ENCODE data around the gene RIC8B.

RIC8B gene

GRCh38 chr12:106892075-106892474 lies 117.6 kb downstream of the RIC8B start:
- ChIA-PET POLR2A (no interaction called here), CTCF (no interaction called here)

GRCh38 chr12:106893451-106893850 lies 119.0 kb downstream of the RIC8B start:
- TF ChIP-seq L3MBTL2 (conservative IDR thresholded peaks at IDR 0.05) (no peak), SP1 (IDR thresholded peaks at IDR 0.05) (no peak), LEF1 (IDR thresholded peaks at IDR 0.05; ENCODE audit: borderline replicate concordance) (no peak), BHLHE40 (IDR thresholded peaks at IDR 0.05; ENCODE audit: borderline replicate concordance) (no peak)
- CTCF ChIA-PET = no interaction called here
- POLR2A ChIA-PET = no interaction called here
- DNase-seq (ENCODE audit: extremely low spot score) = no peak

More at GRCh38 chr12:106892075-106892474, 117.6 kb downstream of the RIC8B start:
- no peak for TF ChIP-seq FOXA1 (IDR thresholded peaks at IDR 0.05)
- TF ChIP-seq FOXM1 (IDR thresholded peaks at IDR 0.05; ENCODE audit: borderline replicate concordance) = no peak
- no peak for TF ChIP-seq CTBP1 (IDR thresholded peaks at IDR 0.05; ENCODE audit: borderline replicate concordance)
- TF ChIP-seq SUZ12 (IDR thresholded peaks at IDR 0.05) = no peak
- no peak for TF ChIP-seq LEF1 (IDR thresholded peaks at IDR 0.05; ENCODE audit: borderline replicate concordance)
- TF ChIP-seq HDGF (IDR thresholded peaks at IDR 0.05; ENCODE audit: borderline replicate concordance) = no peak
- no peak for TF ChIP-seq ZNF384 (IDR thresholded peaks at IDR 0.05)
- TF ChIP-seq PKNOX1 (IDR thresholded peaks at IDR 0.05) = no peak
- TF ChIP-seq ARNT (IDR thresholded peaks at IDR 0.05) = no peak
- TF ChIP-seq FOXK2 (IDR thresholded peaks at IDR 0.05) = no peak
- TF ChIP-seq SP1 (IDR thresholded peaks at IDR 0.05) = no peak
- no peak for TF ChIP-seq BHLHE40 (IDR thresholded peaks at IDR 0.05; ENCODE audit: borderline replicate concordance)
- DNase-seq (ENCODE audit: extremely low spot score) = no peak

- no peak for DNase-seq (ENCODE audit: extremely low spot score)
- POLR2A ChIA-PET = interaction anchor here (0.6 kb wide), 1 partner anchor 89 kb away, joined by 3 read pairs; no protein-coding TSS in a partner anchor
- TF ChIP-seq ARNT (IDR thresholded peaks at IDR 0.05) (no peak), BHLHE40 (IDR thresholded peaks at IDR 0.05; ENCODE audit: borderline replicate concordance) (no peak), HDGF (IDR thresholded peaks at IDR 0.05; ENCODE audit: borderline replicate concordance) (no peak), FOXM1 (IDR thresholded peaks at IDR 0.05; ENCODE audit: borderline replicate concordance) (no peak), NFRKB (IDR thresholded peaks at IDR 0.05) (no peak), FOXA1 (IDR thresholded peaks at IDR 0.05) (no peak), L3MBTL2 (conservative IDR thresholded peaks at IDR 0.05) (no peak), TARDBP (IDR thresholded peaks at IDR 0.05) (no peak), ZNF384 (IDR thresholded peaks at IDR 0.05) (no peak)
- CTCF ChIA-PET = no interaction called here
Measured at GRCh38 chr12:106894774-106895173, 120.3 kb downstream of the RIC8B start.

GRCh38 chr12:106896603-106897002 lies 122.1 kb downstream of the RIC8B start:
- DNase-seq (ENCODE audit: extremely low spot score) = no peak
- TF ChIP-seq NFRKB (IDR thresholded peaks at IDR 0.05) (no peak), LEF1 (IDR thresholded peaks at IDR 0.05; ENCODE audit: borderline replicate concordance) (no peak), SP1 (IDR thresholded peaks at IDR 0.05) (no peak), FOXA1 (IDR thresholded peaks at IDR 0.05) (no peak), CTBP1 (IDR thresholded peaks at IDR 0.05; ENCODE audit: borderline replicate concordance) (no peak), PKNOX1 (IDR thresholded peaks at IDR 0.05) (no peak), TARDBP (IDR thresholded peaks at IDR 0.05) (no peak), ZNF384 (IDR thresholded peaks at IDR 0.05) (no peak), ARNT (IDR thresholded peaks at IDR 0.05) (no peak)
- POLR2A ChIA-PET = no interaction called here
- CTCF ChIA-PET = interaction anchor here (0.6 to 0.7 kb wide), 2 partner anchors 470 to 670 kb away, joined by 3 read pairs; no protein-coding TSS in a partner anchor

- POLR2A ChIA-PET = no interaction called here
- CTCF ChIA-PET = interaction anchor here (0.6 to 0.7 kb wide), 2 partner anchors 470 to 671 kb away, joined by 3 read pairs; no protein-coding TSS in a partner anchor
- no peak for DNase-seq (ENCODE audit: extremely low spot score)
- TF ChIP-seq FOXM1 (IDR thresholded peaks at IDR 0.05; ENCODE audit: borderline replicate concordance) (no peak), HDGF (IDR thresholded peaks at IDR 0.05; ENCODE audit: borderline replicate concordance) (no peak), PKNOX1 (IDR thresholded peaks at IDR 0.05) (no peak), ARNT (IDR thresholded peaks at IDR 0.05) (no peak), FOXK2 (IDR thresholded peaks at IDR 0.05) (no peak)
Measured at GRCh38 chr12:106897082-106897481, 122.6 kb downstream of the RIC8B start.

GRCh38 chr12:106897981-106898901 lies 123.8 kb downstream of the RIC8B start:
- CTCF ChIA-PET = interaction anchor here (0.9 kb wide), 1 partner anchor 11 kb away, joined by 3 read pairs; no protein-coding TSS in a partner anchor

More at GRCh38 chr12:106897981-106898901, 123.8 kb downstream of the RIC8B start:
- POLR2A ChIA-PET = no interaction called here
- DNase-seq (ENCODE audit: extremely low spot score) = no peak
- no peak for TF ChIP-seq PKNOX1 (IDR thresholded peaks at IDR 0.05)
- TF ChIP-seq SUZ12 (IDR thresholded peaks at IDR 0.05) = no peak
- no peak for TF ChIP-seq HDGF (IDR thresholded peaks at IDR 0.05; ENCODE audit: borderline replicate concordance)
- no peak for TF ChIP-seq NFRKB (IDR thresholded peaks at IDR 0.05)
- no peak for TF ChIP-seq ELF4 (IDR thresholded peaks at IDR 0.05)
- no peak for TF ChIP-seq ZNF384 (IDR thresholded peaks at IDR 0.05)
- TF ChIP-seq L3MBTL2 (conservative IDR thresholded peaks at IDR 0.05) = no peak
- TF ChIP-seq SP1 (IDR thresholded peaks at IDR 0.05) = no peak
- TF ChIP-seq TARDBP (IDR thresholded peaks at IDR 0.05) = no peak
- TF ChIP-seq FOXK2 (IDR thresholded peaks at IDR 0.05) = no peak
- no peak for TF ChIP-seq FOXA1 (IDR thresholded peaks at IDR 0.05)
- no peak for TF ChIP-seq ARNT (IDR thresholded peaks at IDR 0.05)
- TF ChIP-seq LEF1 (IDR thresholded peaks at IDR 0.05; ENCODE audit: borderline replicate concordance) = no peak
- TF ChIP-seq FOXM1 (IDR thresholded peaks at IDR 0.05; ENCODE audit: borderline replicate concordance) = no peak
- no peak for TF ChIP-seq BHLHE40 (IDR thresholded peaks at IDR 0.05; ENCODE audit: borderline replicate concordance)
- TF ChIP-seq CTBP1 (IDR thresholded peaks at IDR 0.05; ENCODE audit: borderline replicate concordance) = no peak

Measured in HEK293T (cell line).